NCI-H2171 (cell line): ENCODE results near the gene WNT2.
A peak's percentile ranks its signal among the peaks of the same experiment; 100 is the strongest.
"Not testable (repeated sequence)": the region's sequence is repeated elsewhere in the genome, so short reads cannot be mapped to it uniquely, and the experiment has no call there.

Experiments used
- DNase-seq: peaks from one replicate; lab custom pipeline; 2025; lab: John Stamatoyannopoulos, UW

The WNT2 gene

GRCh38 chr7:117308891-117309290, 14.0 kb downstream of the WNT2 start:
- no peak for DNase-seq

- DNase-seq, result no peak
Observed at GRCh38 chr7:117302396-117302795, 20.5 kb downstream of the WNT2 start.

DNA sequence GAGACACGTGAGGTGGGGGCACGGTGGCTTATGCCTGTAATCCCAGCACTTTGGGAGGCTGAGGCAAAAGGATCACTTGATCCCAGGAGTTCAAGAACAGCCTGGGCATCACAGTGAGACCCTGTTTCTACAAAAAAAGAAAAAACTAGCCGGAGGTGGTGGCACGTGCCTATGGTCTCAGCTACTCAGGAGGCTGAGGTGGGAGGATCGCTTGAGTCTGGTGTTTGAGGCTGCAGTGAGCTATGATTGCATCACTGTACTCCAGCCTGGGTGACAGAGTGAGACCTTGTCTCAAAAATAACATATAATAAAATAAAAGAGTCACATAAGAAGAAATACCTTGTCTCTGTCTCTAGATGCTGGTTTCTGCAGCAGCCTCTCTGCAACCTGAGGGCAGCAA, 22.4 kb downstream of the WNT2 start:
- DNase-seq, result not testable (repeated sequence)

DNA sequence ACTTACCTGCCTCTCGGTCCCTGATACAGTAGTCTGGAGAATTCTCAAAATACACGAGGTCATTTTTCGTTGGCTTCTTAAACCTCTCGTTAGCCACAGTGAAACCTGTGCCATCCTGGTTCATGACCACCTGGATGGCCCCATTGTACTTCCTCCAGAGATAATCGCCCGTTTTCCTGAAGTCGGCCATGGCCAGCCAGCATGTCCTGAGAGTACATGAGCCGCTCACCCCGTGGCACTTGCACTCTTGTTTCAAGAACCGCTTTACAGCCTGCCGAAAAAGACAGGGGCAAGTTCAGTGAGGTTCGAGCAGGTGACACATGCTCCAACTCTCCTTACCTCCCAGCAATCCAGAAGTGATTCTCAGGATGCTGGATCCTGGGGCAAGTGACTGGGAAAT, 25.3 kb downstream of the WNT2 start:
- DNase-seq, result no peak

DNA sequence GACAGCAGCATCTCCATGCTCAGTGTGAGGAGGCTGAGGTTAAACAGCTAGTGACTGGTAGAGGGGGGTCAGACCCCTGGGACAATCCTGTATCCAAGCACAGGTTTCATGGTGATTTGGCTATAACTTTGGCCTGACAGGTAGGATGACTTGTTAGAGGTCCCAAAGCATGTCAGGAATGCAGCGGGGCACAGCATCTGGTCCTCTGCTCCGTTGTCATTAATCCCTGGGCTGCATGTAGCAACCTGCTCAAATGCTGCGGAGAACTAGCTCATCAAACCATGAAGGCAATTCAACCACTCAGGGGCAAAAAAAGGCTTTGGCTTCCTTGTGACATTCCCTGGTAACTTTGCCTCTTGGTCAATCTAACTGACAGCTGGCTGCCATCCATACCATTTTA, 26.8 kb downstream of the WNT2 start:
- DNase-seq, result peak; percentile 25

DNA sequence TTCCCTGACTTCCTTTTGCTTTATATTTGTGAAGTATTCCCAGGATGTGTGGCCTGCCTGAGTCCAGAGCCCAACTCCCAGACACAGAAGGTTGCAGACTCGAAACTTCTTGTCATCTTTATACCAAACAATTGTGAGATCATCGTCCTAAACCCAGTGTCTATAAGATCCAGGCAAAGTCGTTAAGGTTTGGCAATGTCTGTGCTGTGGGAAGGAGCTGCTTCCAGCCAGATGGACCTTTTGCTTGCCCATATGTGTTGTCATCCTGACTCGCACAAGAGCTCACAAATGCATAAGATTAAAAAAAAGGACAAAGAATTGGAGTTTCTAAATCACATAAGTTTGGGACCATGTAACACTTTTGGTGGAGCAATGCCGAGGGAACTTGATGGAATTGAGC, 37.0 kb downstream of the WNT2 start:
- no peak for DNase-seq

GRCh38 chr7:117284692-117285091, 38.2 kb downstream of the WNT2 start:
- DNase-seq, result no peak

- no peak for DNase-seq
Observed at GRCh38 chr7:117283779-117284178, 39.1 kb downstream of the WNT2 start.

- no peak for DNase-seq
Observed at GRCh38 chr7:117283371-117283770, 39.5 kb downstream of the WNT2 start.

GRCh38 chr7:117282239-117282812, 40.5 kb downstream of the WNT2 start:
- no peak for DNase-seq

GRCh38 chr7:117281562-117281961, 41.3 kb downstream of the WNT2 start:
- no peak for DNase-seq

DNA sequence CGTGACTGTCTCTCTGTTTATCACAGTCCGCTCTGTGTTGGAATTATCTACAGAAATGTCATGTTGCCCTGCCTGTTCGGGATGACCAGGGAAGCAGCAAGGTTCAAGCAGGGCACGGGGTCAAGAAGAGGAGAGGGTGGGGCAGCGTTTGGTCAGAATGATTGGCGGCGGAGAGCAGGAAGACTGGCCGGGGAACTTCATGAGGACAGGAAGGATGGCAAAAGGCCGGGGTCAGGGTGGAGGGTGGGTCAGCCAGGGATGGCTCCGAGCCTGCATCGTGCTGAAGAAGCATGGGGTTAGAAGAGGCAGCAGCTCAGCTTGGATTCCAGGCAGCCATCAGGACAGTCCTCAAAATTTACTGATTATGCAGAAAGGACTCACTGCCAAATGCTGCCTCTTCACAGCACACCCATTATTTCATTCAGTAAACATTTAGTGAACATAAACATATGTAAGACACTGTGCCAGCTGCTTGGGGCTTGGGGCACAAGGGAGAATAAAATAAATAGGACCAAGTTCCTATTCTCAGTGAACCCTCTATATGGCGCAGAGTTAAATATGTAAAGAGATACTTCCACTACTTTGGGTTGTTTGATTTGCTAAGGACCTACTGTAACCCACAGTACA, 42.8 kb downstream of the WNT2 start:
- no peak for DNase-seq

DNA sequence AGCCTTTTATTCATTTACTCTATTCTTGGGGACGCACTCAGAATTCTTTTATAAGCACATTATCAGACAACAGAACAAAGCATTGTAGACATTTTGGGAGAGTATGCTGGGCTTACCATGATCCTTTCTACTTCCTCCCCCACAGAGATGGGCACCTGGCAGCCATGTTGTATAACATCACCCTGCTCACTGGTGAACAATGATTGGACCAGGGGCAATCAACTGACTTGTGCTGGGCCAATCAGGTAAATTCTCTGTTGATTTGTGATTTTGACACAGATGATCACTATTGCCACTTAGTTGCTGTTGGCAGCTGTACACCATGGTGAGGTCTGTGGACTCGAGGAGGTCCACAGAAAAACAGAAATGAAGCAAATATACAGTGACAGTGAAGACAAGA, 43.7 kb downstream of the WNT2 start:
- no peak for DNase-seq

GRCh38 chr7:117278040-117278439, 44.8 kb downstream of the WNT2 start:
- DNase-seq, result no peak

GRCh38 chr7:117277576-117277975, 45.3 kb downstream of the WNT2 start:
- no peak for DNase-seq

- no peak for DNase-seq
Observed at GRCh38 chr7:117274951-117275350, 47.9 kb downstream of the WNT2 start.

DNA sequence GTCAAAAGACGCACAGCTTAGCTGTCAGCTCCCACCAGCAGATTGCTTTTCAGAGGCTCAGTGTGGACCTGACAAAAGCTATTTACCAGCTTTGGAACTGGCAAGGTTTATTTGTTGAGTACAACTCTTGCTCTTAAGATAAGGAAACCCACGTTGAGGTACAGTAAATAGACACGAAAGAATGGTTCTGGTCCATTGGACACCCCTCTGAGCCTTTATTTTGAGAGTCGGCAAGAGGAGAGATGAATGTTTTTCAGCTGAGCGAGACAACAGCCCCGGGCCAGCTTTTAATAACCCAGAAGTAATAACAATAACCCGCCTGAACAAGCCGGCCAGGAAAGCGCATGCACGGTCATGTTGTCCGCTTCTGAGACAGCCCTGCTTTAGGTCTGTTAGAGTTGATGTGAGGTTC, 49.0 kb downstream of the WNT2 start:
- DNase-seq, result no peak

DNA sequence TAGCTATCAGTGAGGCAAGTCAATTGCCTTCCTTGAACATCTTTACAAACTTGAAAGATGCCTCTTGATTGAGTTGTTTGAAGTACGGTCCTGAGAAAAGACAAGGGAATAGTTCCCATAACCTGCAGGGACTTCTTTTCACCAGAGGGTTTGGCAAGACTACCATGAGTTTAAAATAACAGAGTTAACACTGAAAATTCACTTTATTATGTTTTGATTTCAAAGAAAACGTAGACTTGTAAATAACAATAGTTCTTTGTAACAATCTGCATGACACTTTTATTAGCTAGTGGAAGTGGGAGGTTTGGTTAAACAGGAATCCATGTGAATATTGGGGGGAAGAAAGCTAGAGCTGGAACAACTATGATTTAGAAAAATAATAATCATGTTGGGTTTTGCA, 49.5 kb downstream of the WNT2 start:
- DNase-seq, result no peak

DNA sequence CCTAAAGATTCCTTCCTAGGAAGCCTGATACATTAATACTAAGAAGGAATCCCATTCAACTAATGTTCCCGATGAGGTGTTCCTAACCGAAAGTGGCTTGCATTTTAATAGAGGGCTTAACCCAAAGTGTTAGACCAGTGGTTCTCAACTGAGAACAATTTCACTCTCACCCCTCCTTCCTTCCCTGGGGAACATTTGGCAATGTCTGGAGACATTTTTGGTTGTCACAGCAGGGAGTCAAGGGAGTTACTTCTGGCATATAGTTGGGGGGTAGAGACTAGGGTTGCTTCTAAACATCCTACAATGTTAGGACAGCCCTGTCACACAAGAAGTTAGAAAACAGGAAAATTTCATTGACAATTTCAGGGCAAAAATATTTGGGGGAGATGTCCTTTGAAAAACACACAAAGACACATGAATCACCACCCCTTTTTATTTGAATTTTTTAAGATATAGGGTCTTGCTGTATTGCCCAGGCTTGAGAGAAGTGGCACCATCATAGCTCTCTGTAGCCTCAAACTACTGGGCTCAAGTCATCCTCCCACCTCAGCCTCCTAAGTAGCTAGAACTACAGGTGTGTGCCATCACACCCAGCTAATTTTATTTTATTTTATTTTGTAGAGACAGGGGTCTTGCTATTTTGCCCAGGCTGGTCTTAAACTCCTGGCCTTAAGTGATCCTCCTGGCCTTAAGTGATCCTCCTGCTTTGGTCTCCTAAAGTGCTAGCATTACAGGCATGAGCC, 50.7 kb downstream of the WNT2 start:
- no peak for DNase-seq

GRCh38 chr7:117271566-117271965, 51.3 kb downstream of the WNT2 start:
- no peak for DNase-seq

GRCh38 chr7:117270371-117270770, 52.5 kb downstream of the WNT2 start:
- no peak for DNase-seq

DNA sequence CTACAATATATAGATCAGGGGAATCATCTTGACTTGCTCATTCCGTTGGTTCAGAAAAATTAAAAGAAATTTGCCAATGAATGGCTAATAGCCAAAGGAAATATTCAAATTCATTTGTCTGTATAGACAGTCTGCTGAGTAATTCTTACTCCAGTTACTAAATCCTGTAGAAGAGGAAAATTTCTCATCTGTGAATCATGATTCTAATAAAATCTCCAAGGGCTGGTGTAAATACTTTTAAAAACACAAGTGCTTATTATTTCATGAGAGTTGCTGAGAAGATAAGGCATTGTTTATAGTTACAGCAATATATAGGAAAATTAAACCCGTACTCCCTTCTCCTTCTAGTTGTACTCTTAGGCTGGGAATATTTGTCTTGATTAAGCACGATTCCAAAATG, 53.0 kb downstream of the WNT2 start:
- no peak for DNase-seq

GRCh38 chr7:117269417-117269816, 53.4 kb downstream of the WNT2 start:
- no peak for DNase-seq

- DNase-seq, result no peak
Observed at GRCh38 chr7:117264716-117265115, 58.1 kb downstream of the WNT2 start.
